ENCODE results near the gene PTPN2.

PTPN2 gene

DNA sequence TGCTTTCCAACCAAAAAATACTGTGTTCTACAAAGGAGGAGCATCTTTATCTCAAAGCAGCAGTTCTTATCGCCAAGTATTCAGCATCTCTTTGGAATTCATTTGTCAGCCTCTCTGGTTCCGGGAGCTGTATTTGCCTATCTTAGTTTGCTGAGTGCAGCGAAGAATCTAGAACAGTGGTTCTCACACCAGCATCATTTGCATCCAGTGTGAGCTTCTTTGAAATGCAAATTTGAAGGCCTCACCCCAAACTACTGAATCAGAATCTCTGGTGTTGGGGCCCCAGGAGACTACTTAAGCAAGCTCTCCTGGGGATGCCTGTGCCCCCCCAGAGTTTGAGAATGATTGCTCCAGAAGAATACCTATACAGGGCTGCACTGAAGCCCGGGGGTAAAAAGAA lies 1.5 kb upstream of the PTPN2 start:
- Histone ChIP-seq H4K8ac (ENCODE audit: low read depth, low read length) (no peak overlapping the region), H3K27ac (ENCODE audit: low read depth, low read length) (no peak overlapping the region), H3K79me1 (ENCODE audit: low read length) (peaks cover 12% of the 10 kb centered on the region), H3K4me2 (ENCODE audit: low read length) (no peak overlapping the region), H3K4me3 (ENCODE audit: low read depth, low read length) (no peak overlapping the region), H3K36me3 (ENCODE audit: control insufficient read depth in 1 of 2, insufficient read depth in 2 of 2, low read length in 2 of 2) (no peaks in the 10 kb centered on the region), H3K23ac (ENCODE audit: low read length) (no peak overlapping the region), H3K27me3 (ENCODE audit: insufficient read depth, low read length) (no peaks in the 10 kb centered on the region), H3K4me1 (ENCODE audit: control insufficient read depth in 1 of 2, insufficient read depth in 2 of 2, low read length in 2 of 2) (peaks cover 2% of the 10 kb centered on the region in 2 experiments), H4K12ac (ENCODE audit: low read depth, low read length) (no peak overlapping the region), H3K4ac (ENCODE audit: low read depth, low read length) (no peak overlapping the region), H3K9me3 (ENCODE audit: insufficient read depth, low read depth, low read length) (no peaks in the 10 kb centered on the region), H4K91ac (ENCODE audit: low read depth, low read length) (no peak overlapping the region), H2BK5ac (ENCODE audit: low read depth, low read length, poor library complexity) (no peak overlapping the region), H3K14ac (ENCODE audit: low read length) (no peak overlapping the region), H3K18ac (ENCODE audit: low read length) (no peak overlapping the region), H2AFZ (ENCODE audit: insufficient read depth, low read length, poor library complexity) (no peak overlapping the region), H2BK12ac (ENCODE audit: low read length) (no peak overlapping the region), H2BK120ac (ENCODE audit: insufficient read depth, low read length, poor library complexity) (no peak overlapping the region), H3K9ac (ENCODE audit: low read length) (no peak overlapping the region), H3K79me2 (ENCODE audit: control insufficient read depth, insufficient read depth, low read length, poor library complexity) (peaks cover 14% of the 10 kb centered on the region), H2AK5ac (ENCODE audit: low read length) (no peak overlapping the region)
- no CpG with 5 or more reads among the region's 4 CpGs for WGBS (ENCODE audit: extremely low coverage, insufficient coverage, insufficient read length)
- peak in 1 of 2 donors; percentile 9 for DNase-seq

DNA sequence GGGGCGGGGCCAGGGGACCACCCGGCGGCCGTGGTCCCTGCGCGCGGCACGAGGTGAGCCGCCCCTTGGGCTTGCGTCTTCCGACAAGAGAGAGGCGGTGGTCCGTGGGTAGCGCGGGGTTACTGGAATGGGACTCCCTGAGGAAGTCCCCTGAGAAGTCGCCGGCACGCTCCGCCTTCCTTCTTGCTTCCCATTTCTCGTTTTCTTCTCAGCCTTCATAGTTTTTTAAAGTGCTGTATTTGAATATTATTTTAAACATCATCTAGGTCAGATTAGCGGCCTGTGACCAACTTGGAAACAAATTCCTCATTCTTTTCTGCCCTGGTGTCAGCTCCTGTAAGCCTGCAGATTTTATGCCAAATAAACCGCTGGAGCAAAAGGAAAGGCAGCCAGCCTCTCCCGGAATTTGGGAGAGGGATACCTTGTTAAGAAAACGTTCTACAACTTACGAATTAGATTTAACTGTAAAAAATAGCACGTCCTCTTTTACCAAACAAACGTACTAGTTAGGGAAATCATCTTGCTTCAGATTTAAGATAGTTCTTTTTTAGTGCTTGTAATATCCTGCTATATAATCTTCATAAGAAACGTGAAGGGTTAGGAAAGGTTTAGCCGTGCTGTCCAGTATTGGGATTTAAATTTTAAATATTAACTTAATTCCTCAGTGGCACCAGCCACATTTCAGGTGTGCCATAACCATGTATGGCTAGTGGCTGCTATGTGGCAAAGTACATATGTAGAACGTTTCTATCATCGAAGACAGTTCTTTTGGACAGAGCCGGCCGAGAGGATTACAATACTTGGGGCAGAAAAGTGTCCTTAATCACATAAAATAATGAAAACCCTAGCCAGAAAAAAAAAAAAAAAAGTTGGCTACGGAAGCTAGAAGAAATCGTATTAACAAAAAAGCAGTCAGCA lies 628 bp upstream of the PTPN2 start:
- Histone ChIP-seq H3K27ac (ENCODE audit: low read depth, low read length) (no peak overlapping the region), H3K14ac (ENCODE audit: low read length) (peak overlapping the region; percentile 85), H2AFZ (ENCODE audit: insufficient read depth, low read length, poor library complexity) (peak overlapping the region; percentile 95), H2AK5ac (ENCODE audit: low read length) (no peak overlapping the region), H3K79me2 (ENCODE audit: control insufficient read depth, insufficient read depth, low read length, poor library complexity) (peaks cover 14% of the 10 kb centered on the region), H3K9ac (ENCODE audit: low read length) (peak overlapping the region; percentile 80), H2BK120ac (ENCODE audit: insufficient read depth, low read length, poor library complexity) (no peak overlapping the region), H4K8ac (ENCODE audit: low read depth, low read length) (peak overlapping the region; percentile 85), H2BK5ac (ENCODE audit: low read depth, low read length, poor library complexity) (no peak overlapping the region), H3K27me3 (ENCODE audit: insufficient read depth, low read length) (no peaks in the 10 kb centered on the region), H4K12ac (ENCODE audit: low read depth, low read length) (peak overlapping the region; percentile 71), H3K79me1 (ENCODE audit: low read length) (peaks cover 12% of the 10 kb centered on the region), H3K4ac (ENCODE audit: low read depth, low read length) (no peak overlapping the region), H3K4me3 (ENCODE audit: low read depth, low read length) (peak overlapping the region; percentile 84), H3K36me3 (ENCODE audit: control insufficient read depth in 1 of 2, insufficient read depth in 2 of 2, low read length in 2 of 2) (no peaks in the 10 kb centered on the region), H3K4me1 (ENCODE audit: control insufficient read depth in 1 of 2, insufficient read depth in 2 of 2, low read length in 2 of 2) (peaks cover 2 to 9% of the 10 kb centered on the region in 2 experiments), H3K4me2 (ENCODE audit: low read length) (peak overlapping the region; percentile 89), H2BK12ac (ENCODE audit: low read length) (no peak overlapping the region), H4K91ac (ENCODE audit: low read depth, low read length) (no peak overlapping the region), H3K18ac (ENCODE audit: low read length) (no peak overlapping the region), H3K23ac (ENCODE audit: low read length) (no peak overlapping the region), H3K9me3 (ENCODE audit: insufficient read depth, low read depth, low read length) (no peaks in the 10 kb centered on the region)
- no peak for DNase-seq
- no CpG with 5 or more reads among the region's 35 CpGs for WGBS (ENCODE audit: extremely low coverage, insufficient coverage, insufficient read length)

DNA sequence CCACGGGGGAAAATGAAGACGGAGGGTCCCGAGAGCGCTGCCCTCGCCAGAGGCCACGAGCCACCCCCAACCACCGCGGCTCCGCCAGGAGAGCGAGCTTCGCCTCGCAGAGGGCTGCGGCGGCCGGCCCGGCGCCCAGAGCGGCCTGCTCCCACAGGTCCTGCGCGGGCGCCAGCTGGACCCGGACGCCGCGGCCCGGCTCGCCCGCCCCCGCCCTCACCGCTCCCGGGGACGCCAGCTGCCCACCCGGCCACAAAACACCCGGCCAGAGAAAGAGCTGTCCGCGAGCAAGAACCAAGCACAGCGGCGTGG lies 709 bp downstream of the PTPN2 start:
- Histone ChIP-seq H3K4me2 (ENCODE audit: low read length) (peak overlapping the region; percentile 75), H3K23ac (ENCODE audit: low read length) (no peak overlapping the region), H4K8ac (ENCODE audit: low read depth, low read length) (peak overlapping the region; percentile 98), H3K14ac (ENCODE audit: low read length) (peak overlapping the region; percentile 99), H3K36me3 (ENCODE audit: control insufficient read depth in 1 of 2, insufficient read depth in 2 of 2, low read length in 2 of 2) (no peaks in the 10 kb centered on the region), H2BK5ac (ENCODE audit: low read depth, low read length, poor library complexity) (peak overlapping the region; percentile 94), H3K9ac (ENCODE audit: low read length) (peak overlapping the region; percentile 99), H3K4me3 (ENCODE audit: low read depth, low read length) (peak overlapping the region; percentile 99), H3K9me3 (ENCODE audit: insufficient read depth, low read depth, low read length) (no peaks in the 10 kb centered on the region), H3K18ac (ENCODE audit: low read length) (peak overlapping the region; percentile 98), H2AFZ (ENCODE audit: insufficient read depth, low read length, poor library complexity) (peak overlapping the region; percentile 95), H4K91ac (ENCODE audit: low read depth, low read length) (peak overlapping the region; percentile 96), H4K12ac (ENCODE audit: low read depth, low read length) (peak overlapping the region; percentile 98), H2BK12ac (ENCODE audit: low read length) (peak overlapping the region; percentile 66), H3K4ac (ENCODE audit: low read depth, low read length) (peak overlapping the region; percentile 99), H3K4me1 (ENCODE audit: control insufficient read depth in 1 of 2, insufficient read depth in 2 of 2, low read length in 2 of 2) (peaks cover 2 to 9% of the 10 kb centered on the region in 2 experiments), H3K27ac (ENCODE audit: low read depth, low read length) (peak overlapping the region; percentile 100), H3K79me1 (ENCODE audit: low read length) (peaks cover 12% of the 10 kb centered on the region), H3K27me3 (ENCODE audit: insufficient read depth, low read length) (no peaks in the 10 kb centered on the region), H3K79me2 (ENCODE audit: control insufficient read depth, insufficient read depth, low read length, poor library complexity) (peaks cover 14% of the 10 kb centered on the region), H2BK120ac (ENCODE audit: insufficient read depth, low read length, poor library complexity) (peak overlapping the region; percentile 98), H2AK5ac (ENCODE audit: low read length) (peak overlapping the region; percentile 92)
- WGBS (ENCODE audit: extremely low coverage, insufficient coverage, insufficient read length) = no CpG with 5 or more reads among the region's 38 CpGs
- DNase-seq = peak in 1 of 2 donors; percentile 27

DNA sequence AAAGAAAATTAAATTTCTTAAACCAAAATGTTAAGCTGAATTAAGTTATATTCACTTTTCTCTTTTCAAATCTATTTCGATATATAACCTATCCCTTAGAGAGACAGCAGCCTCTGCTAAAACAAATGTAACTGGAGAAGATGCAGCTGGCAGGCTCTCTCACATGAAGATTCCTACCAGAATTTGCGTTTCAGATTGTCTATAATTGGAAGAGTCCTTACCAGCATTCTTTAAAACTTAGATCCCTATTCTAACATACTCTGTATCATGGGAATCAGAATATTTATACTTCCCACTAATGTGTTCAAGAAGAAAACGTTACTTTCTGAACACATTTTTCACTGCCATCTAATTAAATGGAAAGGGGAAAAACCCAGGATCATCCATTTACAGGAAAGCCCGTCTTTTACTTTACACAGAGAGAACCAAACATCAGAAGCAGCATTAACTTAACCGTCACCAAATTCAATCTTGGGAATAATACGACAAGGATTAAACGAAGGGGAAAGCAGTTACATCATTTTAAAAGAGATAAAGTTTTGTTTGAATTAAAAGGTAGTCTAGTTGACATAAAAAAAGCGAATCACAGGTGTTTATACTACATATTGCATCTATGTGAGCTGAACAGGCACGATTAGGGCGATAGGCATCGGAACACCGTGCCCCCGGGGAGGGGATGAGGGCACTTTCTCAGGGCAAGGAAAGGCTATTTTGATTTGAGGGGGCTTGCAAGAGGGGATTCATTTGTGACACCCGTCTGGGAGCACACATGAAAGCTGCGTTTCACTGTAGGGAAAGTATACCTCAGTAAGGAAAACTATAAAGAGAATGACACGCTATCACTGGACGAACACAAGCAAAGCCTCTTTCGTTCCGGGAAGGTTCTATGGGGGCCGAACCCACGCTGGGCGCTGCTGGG lies 1.3 kb downstream of the PTPN2 start:
- Histone ChIP-seq H2AK5ac (ENCODE audit: low read length) (peak overlapping the region; percentile 92), H2BK12ac (ENCODE audit: low read length) (peak overlapping the region; percentile 66)

More for the DNA sequence above, 1.3 kb downstream of the PTPN2 start:
- peak overlapping the region; percentile 100 for H3K27ac ChIP-seq (ENCODE audit: low read depth, low read length)
- no peak overlapping the region for H3K23ac ChIP-seq (ENCODE audit: low read length)
- peak in 1 of 2 donors; percentile 41 for DNase-seq
- H2AFZ ChIP-seq (ENCODE audit: insufficient read depth, low read length, poor library complexity) = peak overlapping the region; percentile 95
- peaks cover 12% of the 10 kb centered on the region for H3K79me1 ChIP-seq (ENCODE audit: low read length)
- peak overlapping the region; percentile 75 for H3K4me2 ChIP-seq (ENCODE audit: low read length)
- H3K4ac ChIP-seq (ENCODE audit: low read depth, low read length) = peak overlapping the region; percentile 99
- peak overlapping the region; percentile 99 for H3K14ac ChIP-seq (ENCODE audit: low read length)
- H3K36me3 ChIP-seq (ENCODE audit: control insufficient read depth in 1 of 2, insufficient read depth in 2 of 2, low read length in 2 of 2) = no peaks in the 10 kb centered on the region
- no peaks in the 10 kb centered on the region for H3K9me3 ChIP-seq (ENCODE audit: insufficient read depth, low read depth, low read length)
- WGBS (ENCODE audit: extremely low coverage, insufficient coverage, insufficient read length) = no CpG with 5 or more reads among the region's 22 CpGs
- H4K12ac ChIP-seq (ENCODE audit: low read depth, low read length) = peak overlapping the region; percentile 98
- H4K8ac ChIP-seq (ENCODE audit: low read depth, low read length) = peak overlapping the region; percentile 98
- H3K4me3 ChIP-seq (ENCODE audit: low read depth, low read length) = peak overlapping the region; percentile 99
- peak overlapping the region; percentile 99 for H3K9ac ChIP-seq (ENCODE audit: low read length)
- no peaks in the 10 kb centered on the region for H3K27me3 ChIP-seq (ENCODE audit: insufficient read depth, low read length)
- peak overlapping the region; percentile 94 for H2BK5ac ChIP-seq (ENCODE audit: low read depth, low read length, poor library complexity)
- peak overlapping the region; percentile 98 for H3K18ac ChIP-seq (ENCODE audit: low read length)
- H2BK120ac ChIP-seq (ENCODE audit: insufficient read depth, low read length, poor library complexity) = peak overlapping the region; percentile 98
- peaks cover 2 to 9% of the 10 kb centered on the region in 2 experiments for H3K4me1 ChIP-seq (ENCODE audit: control insufficient read depth in 1 of 2, insufficient read depth in 2 of 2, low read length in 2 of 2)
- H3K79me2 ChIP-seq (ENCODE audit: control insufficient read depth, insufficient read depth, low read length, poor library complexity) = peaks cover 17% of the 10 kb centered on the region
- peak overlapping the region; percentile 96 for H4K91ac ChIP-seq (ENCODE audit: low read depth, low read length)

All from trophoblast cell (in vitro differentiated cells and primary cell).